B cell (primary cell): Measurements from ENCODE around the gene BMAL1. TPM values are rescaled to one million over a fixed set of nuclear protein-coding genes. Genes with fewer than 3 reads are reported as not detected.

Experiments used
- ATAC-seq: fragments of 200-7000 bp; cut with Tn5 transposase; one replicate; pipeline ENCODE4 v1.10.0; 2021; ENCODE audit warnings: low read depth, mild to moderate bottlenecking, moderate number of reproducible peaks, moderate library complexity
- CTCF ChIA-PET: fragments of 350-600 bp; sonication (Branson Sonifier 250); formaldehyde crosslinking; loops from one replicate; lab custom pipeline; 2021; ENCODE audit warnings: antibody characterized with exemption, inconsistent platforms; lab: Charles Lee
- POLR2A ChIA-PET: fragments of 350-600 bp; sonication (Branson Sonifier 250); formaldehyde crosslinking; loops from one replicate; lab custom pipeline; 2021; ENCODE audit warnings: antibody characterized with exemption; lab: Charles Lee
- DNase-seq: peaks from one replicate; pipeline ENCODE4 v3.0.0; 2013
- H2AFZ ChIP-seq: 2 replicates; pipeline ENCODE4 v1.6.1; 2012; ENCODE audit warnings: mild to moderate bottlenecking, low read depth, low read length; ENCODE audit not compliant: insufficient read depth, poor library complexity, severe bottlenecking
- H3K27ac ChIP-seq, 2 donors: 1 replicate in 1 of 2; 2 replicates in 1 of 2; pipeline ENCODE4 v1.5.1; 2012 to 2013; ENCODE audit warnings: low read length in 2 of 2, mild to moderate bottlenecking in 2 of 2, moderate library complexity in 1 of 2
- H3K27me3 ChIP-seq, 4 experiments: fragments of 200-600 bp in 1 of 4; sonication (generic) in 1 of 4; replicated peaks in 1 of 4; 1 replicate in 2 of 4; 2 replicates in 2 of 4; pipeline versions ENCODE4 v1.6.1 to v1.7.0; 2013 to 2016; ENCODE audit warnings: low read length in 3 of 4, mild to moderate bottlenecking in 2 of 4, mixed read lengths in 1 of 4, moderate library complexity in 1 of 4; ENCODE audit not compliant: insufficient read depth in 4 of 4, control insufficient read depth in 3 of 4; ENCODE audit errors: control extremely low read depth in 1 of 4
- H3K36me3 ChIP-seq, 2 experiments: replicated peaks in 1 of 2; 1 replicate in 1 of 2; 2 replicates in 1 of 2; pipeline versions ENCODE4 v1.6.1 to v1.7.1; 2013; ENCODE audit warnings: low read length in 1 of 2; ENCODE audit not compliant: insufficient read depth in 2 of 2, control insufficient read depth in 1 of 2; ENCODE audit errors: control extremely low read depth in 1 of 2, extremely low read depth in 1 of 2
- H3K4me1 ChIP-seq, 2 donors: fragments of 200-600 bp in 1 of 2; sonication (generic) in 1 of 2; 1 replicate in 1 of 2; 2 replicates in 1 of 2; pipeline versions ENCODE4 v1.5.1 to v1.6.1; 2013 to 2017; ENCODE audit warnings: low read length in 2 of 2; ENCODE audit not compliant: control insufficient read depth in 2 of 2, insufficient read depth in 2 of 2
- H3K4me2 ChIP-seq: replicated peaks from 2 replicates; pipeline ENCODE3; 2012; ENCODE audit warnings: mild to moderate bottlenecking, low read depth, low read length; ENCODE audit not compliant: poor library complexity, severe bottlenecking
- H3K4me3 ChIP-seq, 5 experiments: fragments of 200-600 bp in 1 of 5; sonication (generic) in 1 of 5; 1 replicate in 3 of 5; 2 replicates in 2 of 5; pipeline versions ENCODE4 v1.5.1 to v1.7.0; 2011 to 2016; ENCODE audit warnings: low read length in 4 of 5, mild to moderate bottlenecking in 4 of 5, low read depth in 2 of 5, control low read depth in 1 of 5, moderate library complexity in 1 of 5; ENCODE audit not compliant: insufficient read depth in 1 of 5; ENCODE audit errors: control extremely low read depth in 1 of 5, extremely low read depth in 1 of 5
- H3K79me2 ChIP-seq: fragments of 200-600 bp; sonication (generic); one replicate; pipeline ENCODE4 v1.6.0; 2016; ENCODE audit warnings: low read length; ENCODE audit not compliant: control insufficient read depth, insufficient read depth
- H3K9ac ChIP-seq: fragments of 200-600 bp; sonication (generic); 2 replicates; pipeline ENCODE4 v1.6.1; 2017; ENCODE audit warnings: mild to moderate bottlenecking, low read length, moderate library complexity
- H3K9me3 ChIP-seq, 3 donors: one replicate each; pipeline versions ENCODE4 v1.6.1 to v1.7.1; 2013; ENCODE audit warnings: low read length in 2 of 3; ENCODE audit not compliant: control insufficient read depth in 2 of 3, insufficient read depth in 1 of 3; ENCODE audit errors: control extremely low read depth in 1 of 3
- H4K20me1 ChIP-seq: 2 replicates; pipeline ENCODE4 v1.6.0; 2012; ENCODE audit warnings: mild to moderate bottlenecking, low read length; ENCODE audit not compliant: insufficient read depth, control insufficient read depth, poor library complexity, severe bottlenecking
- H3K27ac Mint-ChIP-seq: one replicate; pipeline ENCODE4 v1.8.0; 2021; ENCODE audit warnings: mixed read lengths
- H3K27me3 Mint-ChIP-seq: one replicate; pipeline ENCODE4 v1.8.0; 2021; ENCODE audit warnings: mixed read lengths
- H3K4me1 Mint-ChIP-seq: one replicate; pipeline ENCODE4 v1.8.0; 2021; ENCODE audit warnings: mixed read lengths
- H3K4me3 Mint-ChIP-seq: one replicate; pipeline ENCODE4 v1.8.0; 2021; ENCODE audit warnings: mixed read lengths
- H3K9me3 Mint-ChIP-seq: one replicate; pipeline ENCODE4 v1.8.0; 2022; ENCODE audit warnings: mixed read lengths; ENCODE audit not compliant: insufficient read depth
- EZH2 ChIP-seq: IDR thresholded peaks from 2 replicates; pipeline ENCODE4 v1.6.1; 2012; ENCODE audit warnings: borderline replicate concordance, low read depth, mild to moderate bottlenecking, moderate library complexity, low read length; ENCODE audit not compliant: insufficient read depth, poor library complexity, severe bottlenecking
- WGBS: methylation state at CpG from one replicate; pipeline ENCODE4 v1.1.5; 2013; ENCODE audit warnings: missing lambda C conversion rate; ENCODE audit not compliant: insufficient coverage; 5-methylcytosine and 5-hydroxymethylcytosine counted together
- intact Hi-C: fragments of 100-400 bp; cut with micrococcal nuclease; formaldehyde crosslinking; loops from one replicate; pipeline ENCODE4 v1.10.0; 2022
- polyA plus RNA-seq: library from polyadenylated mRNA; depleted of rRNA; stranded (reverse); fragments of >200 nt; gene quantifications from 2 replicates; pipeline ENCODE4 v1.2.3, GENCODE V29; 2012
- total RNA-seq, 2 donors: library from RNA; stranded (reverse); fragments of 120-200 nt in 1 of 2; gene quantifications; 1 replicate in 1 of 2; 2 replicates in 1 of 2; pipeline versions ENCODE4 v1.2.3 to v1.2.4, GENCODE V29; 2013 to 2022
- TF ChIP-seq, protein P1 (sequence below): fragments of 200-600 bp; IDR thresholded peaks from one replicate; pipeline ENCODE4 v1.8.0; 2022; ENCODE audit warnings: antibody characterized with exemption, mild to moderate bottlenecking

Gene BMAL1
- total and polyA plus RNA-seq, 2 donors (not counting 1 experiment from before 2014, with no cell fraction given) = 8.6 to 39.1 TPM

DNA sequence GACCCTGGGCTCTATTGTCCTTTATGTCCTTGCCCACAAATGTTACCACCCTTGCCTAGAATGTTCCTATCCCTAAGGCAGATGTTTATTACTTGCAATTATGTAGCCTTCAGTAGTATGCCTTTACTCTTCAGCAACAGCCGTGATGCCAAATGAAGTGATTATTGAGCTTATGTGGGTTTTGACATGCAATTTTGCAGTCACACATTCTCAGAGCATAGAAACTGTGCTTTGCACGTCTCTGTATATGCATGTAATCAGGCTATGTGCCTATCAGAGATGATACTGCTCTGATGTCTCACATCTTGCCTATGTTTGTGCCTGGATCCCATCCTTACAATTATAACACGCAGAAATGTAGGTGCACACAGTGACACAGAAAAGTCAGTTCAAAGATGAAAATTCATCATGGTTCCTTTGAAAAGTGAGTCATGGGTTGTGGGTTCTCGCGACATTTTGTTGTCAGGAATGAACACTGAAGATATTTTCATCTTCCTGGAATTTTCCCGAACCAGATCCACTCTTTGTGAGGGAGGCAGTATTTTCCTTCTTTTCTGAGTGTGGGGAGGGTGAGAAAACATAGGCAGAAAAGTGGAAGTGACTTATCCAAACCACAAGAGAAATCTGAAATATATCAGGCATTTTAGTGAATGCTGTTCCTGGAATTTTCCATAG lies 81.1 kb downstream of the BMAL1 start:
- no peaks in the 10 kb centered on the region for H4K20me1 ChIP-seq
- H2AFZ ChIP-seq = no peak overlapping the region
- H3K4me2 ChIP-seq = no peak overlapping the region
- H3K36me3 ChIP-seq = peaks cover 0 to 63% of the 10 kb centered on the region in 2 experiments
- H3K9ac ChIP-seq = no peak overlapping the region
- H3K9me3 ChIP-seq = no peaks in the 10 kb centered on the region
- ATAC-seq (no peak), DNase-seq (no peak)
- 100% methylated on average over 1 of the region's 6 CpGs for WGBS
- H3K79me2 ChIP-seq = no peaks in the 10 kb centered on the region
- no peak overlapping the region for H3K27ac ChIP-seq
- TF ChIP-seq, protein P1, sequence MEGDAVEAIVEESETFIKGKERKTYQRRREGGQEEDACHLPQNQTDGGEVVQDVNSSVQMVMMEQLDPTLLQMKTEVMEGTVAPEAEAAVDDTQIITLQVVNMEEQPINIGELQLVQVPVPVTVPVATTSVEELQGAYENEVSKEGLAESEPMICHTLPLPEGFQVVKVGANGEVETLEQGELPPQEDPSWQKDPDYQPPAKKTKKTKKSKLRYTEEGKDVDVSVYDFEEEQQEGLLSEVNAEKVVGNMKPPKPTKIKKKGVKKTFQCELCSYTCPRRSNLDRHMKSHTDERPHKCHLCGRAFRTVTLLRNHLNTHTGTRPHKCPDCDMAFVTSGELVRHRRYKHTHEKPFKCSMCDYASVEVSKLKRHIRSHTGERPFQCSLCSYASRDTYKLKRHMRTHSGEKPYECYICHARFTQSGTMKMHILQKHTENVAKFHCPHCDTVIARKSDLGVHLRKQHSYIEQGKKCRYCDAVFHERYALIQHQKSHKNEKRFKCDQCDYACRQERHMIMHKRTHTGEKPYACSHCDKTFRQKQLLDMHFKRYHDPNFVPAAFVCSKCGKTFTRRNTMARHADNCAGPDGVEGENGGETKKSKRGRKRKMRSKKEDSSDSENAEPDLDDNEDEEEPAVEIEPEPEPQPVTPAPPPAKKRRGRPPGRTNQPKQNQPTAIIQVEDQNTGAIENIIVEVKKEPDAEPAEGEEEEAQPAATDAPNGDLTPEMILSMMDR = no peak
- no peak for TF ChIP-seq EZH2
- Mint-ChIP-seq H3K27ac (no peak overlapping the region), H3K4me3 (no peak overlapping the region), H3K4me1 (no peaks in the 10 kb centered on the region), H3K27me3 (no peaks in the 10 kb centered on the region), H3K9me3 (no peaks in the 10 kb centered on the region)
- ChIA-PET POLR2A (no interaction called here), CTCF (no interaction called here)
- no peak overlapping the region for H3K4me3 ChIP-seq
- no peaks in the 10 kb centered on the region for H3K27me3 ChIP-seq
- intact Hi-C loops = no loop called here
- H3K4me1 ChIP-seq = no peaks in the 10 kb centered on the region

GRCh38 chr11:13362596-13363109 lies 85.1 kb downstream of the BMAL1 start:
- no peak overlapping the region for H3K27ac Mint-ChIP-seq
- H3K4me1 Mint-ChIP-seq = no peaks in the 10 kb centered on the region
- Histone ChIP-seq H3K9ac (no peak overlapping the region), H3K27me3 (no peaks in the 10 kb centered on the region), H3K4me3 (no peak overlapping the region), H3K27ac (no peak overlapping the region), H3K79me2 (no peaks in the 10 kb centered on the region), H2AFZ (no peak overlapping the region), H4K20me1 (no peaks in the 10 kb centered on the region), H3K4me1 (no peaks in the 10 kb centered on the region), H3K36me3 (peaks cover 1 to 66% of the 10 kb centered on the region in 2 experiments), H3K9me3 (no peaks in the 10 kb centered on the region), H3K4me2 (no peak overlapping the region)
- TF ChIP-seq, protein P1 = no peak
- TF ChIP-seq EZH2 = no peak
- H3K9me3 Mint-ChIP-seq = no peaks in the 10 kb centered on the region
- POLR2A ChIA-PET = no interaction called here
- no peaks in the 10 kb centered on the region for H3K27me3 Mint-ChIP-seq
- 99% methylated on average over 8 of the region's 9 CpGs for WGBS
- ATAC-seq (no peak), DNase-seq (no peak)
- no peak overlapping the region for H3K4me3 Mint-ChIP-seq
- intact Hi-C loops = no loop called here
- CTCF ChIA-PET = interaction anchor here (0.8 to 1.0 kb wide), 2 partner anchors 23 to 45 kb away, joined by 4 read pairs; no protein-coding TSS in a partner anchor
